ENCODE data around the gene CASZ1.

CASZ1 gene

GRCh38 chr1:10667861-10668761, 128.3 kb downstream of the CASZ1 start:
- DNase-seq (ENCODE audit: low read depth): no peak
- H3K4me3 ChIP-seq (ENCODE audit: low read depth, low read length): no peak overlapping the region

- H3K4me3 ChIP-seq (ENCODE audit: low read depth, low read length): no peak overlapping the region
- no peak for DNase-seq (ENCODE audit: low read depth)
Measured at GRCh38 chr1:10665930-10666850, 130.3 kb downstream of the CASZ1 start.

GRCh38 chr1:10665226-10665625, 131.2 kb downstream of the CASZ1 start:
- H3K4me3 ChIP-seq (ENCODE audit: low read depth, low read length): no peak overlapping the region
- no peak for DNase-seq (ENCODE audit: low read depth)

GRCh38 chr1:10664251-10664650, 132.2 kb downstream of the CASZ1 start:
- H3K4me3 ChIP-seq (ENCODE audit: low read depth, low read length): no peak overlapping the region
- DNase-seq (ENCODE audit: low read depth): no peak

GRCh38 chr1:10663678-10664035, 132.8 kb downstream of the CASZ1 start:
- no peak overlapping the region for H3K4me3 ChIP-seq (ENCODE audit: low read depth, low read length)
- no peak for DNase-seq (ENCODE audit: low read depth)

- H3K4me3 ChIP-seq (ENCODE audit: low read depth, low read length): no peak overlapping the region
- DNase-seq (ENCODE audit: low read depth): no peak
Measured at GRCh38 chr1:10662824-10663677, 133.4 kb downstream of the CASZ1 start.

- DNase-seq (ENCODE audit: low read depth): no peak
Measured at GRCh38 chr1:10662090-10662688, 134.3 kb downstream of the CASZ1 start.

GRCh38 chr1:10661453-10661852, 135.0 kb downstream of the CASZ1 start:
- DNase-seq (ENCODE audit: low read depth): no peak
- no peak overlapping the region for H3K4me3 ChIP-seq (ENCODE audit: low read depth, low read length)

More at GRCh38 chr1:10662090-10662688, 134.3 kb downstream of the CASZ1 start:
- H3K4me3 ChIP-seq (ENCODE audit: low read depth, low read length): no peak overlapping the region

- no peak for DNase-seq (ENCODE audit: low read depth)
- H3K4me3 ChIP-seq (ENCODE audit: low read depth, low read length): no peak overlapping the region
Measured at GRCh38 chr1:10659646-10660540, 136.6 kb downstream of the CASZ1 start.

GRCh38 chr1:10659218-10659617, 137.2 kb downstream of the CASZ1 start:
- no peak for DNase-seq (ENCODE audit: low read depth)
- H3K4me3 ChIP-seq (ENCODE audit: low read depth, low read length): no peak overlapping the region

GRCh38 chr1:10658396-10659066, 137.9 kb downstream of the CASZ1 start:
- DNase-seq (ENCODE audit: low read depth): no peak
- H3K4me3 ChIP-seq (ENCODE audit: low read depth, low read length): no peak overlapping the region

GRCh38 chr1:10657088-10657847, 139.2 kb downstream of the CASZ1 start:
- H3K4me3 ChIP-seq (ENCODE audit: low read depth, low read length): no peak overlapping the region
- DNase-seq (ENCODE audit: low read depth): no peak

- no peak overlapping the region for H3K4me3 ChIP-seq (ENCODE audit: low read depth, low read length)
- no peak for DNase-seq (ENCODE audit: low read depth)
Measured at GRCh38 chr1:10656431-10656830, 140.0 kb downstream of the CASZ1 start.

- no peak for DNase-seq (ENCODE audit: low read depth)
- H3K4me3 ChIP-seq (ENCODE audit: low read depth, low read length): no peak overlapping the region
Measured at GRCh38 chr1:10655002-10655401, 141.4 kb downstream of the CASZ1 start.

GRCh38 chr1:10653370-10654125, 142.9 kb downstream of the CASZ1 start:
- no peak for DNase-seq (ENCODE audit: low read depth)
- no peak overlapping the region for H3K4me3 ChIP-seq (ENCODE audit: low read depth, low read length)

GRCh38 chr1:10652626-10653025, 143.8 kb downstream of the CASZ1 start:
- H3K4me3 ChIP-seq (ENCODE audit: low read depth, low read length): no peak overlapping the region
- DNase-seq (ENCODE audit: low read depth): no peak
